H9 (cell line): ENCODE data around the gene GLS. TPM values are rescaled to one million over a fixed set of nuclear protein-coding genes. Genes with fewer than 3 reads are reported as not detected.

Source experiments
- DNase-seq: peaks from one replicate; pipeline ENCODE4 v3.0.0-alpha.2; 2017
- H2AFZ ChIP-seq: one replicate; pipeline ENCODE4 v1.6.1; 2013; ENCODE audit warnings: mild to moderate bottlenecking, low read length, control low read depth, moderate library complexity
- H2AK5ac ChIP-seq: 2 replicates; pipeline ENCODE4 v1.6.1; 2013; ENCODE audit warnings: low read length, control low read depth, mixed read lengths; ENCODE audit not compliant: insufficient read length
- H2BK120ac ChIP-seq: one replicate; pipeline ENCODE4 v1.6.1; 2013; ENCODE audit warnings: low read depth, mild to moderate bottlenecking, low read length, control low read depth, inconsistent platforms; ENCODE audit not compliant: poor library complexity, severe bottlenecking
- H2BK12ac ChIP-seq: 2 replicates; pipeline ENCODE4 v1.6.1; 2013; ENCODE audit warnings: low read length, control low read depth, mixed read lengths, low read depth; ENCODE audit not compliant: insufficient read length
- H2BK15ac ChIP-seq: 2 replicates; pipeline ENCODE4 v1.6.1; 2013; ENCODE audit warnings: low read depth, low read length, control low read depth
- H2BK20ac ChIP-seq: one replicate; pipeline ENCODE4 v1.6.1; 2013; ENCODE audit warnings: low read depth, mild to moderate bottlenecking, low read length, control low read depth, inconsistent platforms; ENCODE audit not compliant: poor library complexity, severe bottlenecking
- H2BK5ac ChIP-seq: 2 replicates; pipeline ENCODE4 v1.6.1; 2013; ENCODE audit warnings: low read length, control low read depth, mixed read lengths; ENCODE audit not compliant: insufficient read length
- H3K14ac ChIP-seq: 2 replicates; pipeline ENCODE4 v1.6.1; 2013; ENCODE audit warnings: low read length, control low read depth; ENCODE audit not compliant: insufficient read depth
- H3K18ac ChIP-seq: 2 replicates; pipeline ENCODE4 v1.6.1; 2013; ENCODE audit warnings: low read depth, mild to moderate bottlenecking, mixed read lengths, low read length, control low read depth; ENCODE audit not compliant: insufficient read length
- H3K23ac ChIP-seq: 2 replicates; pipeline ENCODE4 v1.6.1; 2013; ENCODE audit warnings: low read length, control low read depth, mixed read lengths, low read depth; ENCODE audit not compliant: insufficient read length
- H3K23me2 ChIP-seq: 2 replicates; pipeline ENCODE4 v1.6.1; 2013; ENCODE audit warnings: low read depth, mild to moderate bottlenecking, mixed read lengths, low read length, control low read depth; ENCODE audit not compliant: insufficient read length, poor library complexity, severe bottlenecking
- H3K27ac ChIP-seq: 2 replicates; pipeline ENCODE4 v1.5.1; 2013; ENCODE audit warnings: low read length, control low read depth, mixed read lengths, low read depth; ENCODE audit not compliant: insufficient read length
- H3K27me3 ChIP-seq: 2 replicates; pipeline ENCODE4 v1.6.1; 2013; ENCODE audit warnings: low read length, control low read depth, inconsistent platforms; ENCODE audit not compliant: insufficient read depth
- H3K4ac ChIP-seq: 2 replicates; pipeline ENCODE4 v1.6.1; 2013; ENCODE audit warnings: low read depth, mild to moderate bottlenecking, control low read depth, inconsistent platforms, low read length, moderate library complexity
- H3K4me1 ChIP-seq: 2 replicates; pipeline ENCODE4 v1.6.1; 2013; ENCODE audit warnings: low read length, control low read depth, inconsistent platforms; ENCODE audit not compliant: insufficient read depth
- H3K4me2 ChIP-seq: 2 replicates; pipeline ENCODE4 v1.6.1; 2013; ENCODE audit warnings: low read length, control low read depth, mixed read lengths; ENCODE audit not compliant: insufficient read length, insufficient read depth
- H3K56ac ChIP-seq: 2 replicates; pipeline ENCODE4 v1.6.1; 2013; ENCODE audit warnings: low read depth, mild to moderate bottlenecking, mixed read lengths, low read length, control low read depth; ENCODE audit not compliant: insufficient read length
- H3K79me1 ChIP-seq: 2 replicates; pipeline ENCODE4 v1.6.1; 2013; ENCODE audit warnings: low read depth, mild to moderate bottlenecking, moderate library complexity, low read length, control low read depth, inconsistent platforms; ENCODE audit not compliant: insufficient read depth, poor library complexity, severe bottlenecking
- H3K79me2 ChIP-seq: 2 replicates; pipeline ENCODE4 v1.6.1; 2013; ENCODE audit warnings: low read length, control low read depth, inconsistent platforms; ENCODE audit not compliant: insufficient read depth
- H3K9ac ChIP-seq: 2 replicates; pipeline ENCODE4 v1.6.1; 2013; ENCODE audit warnings: low read length, control low read depth, mixed read lengths; ENCODE audit not compliant: insufficient read length; ENCODE audit errors: extremely low read depth
- H3K9me3 ChIP-seq: one replicate; pipeline ENCODE4 v1.6.1; 2013; ENCODE audit warnings: low read depth, low read length, inconsistent platforms; ENCODE audit not compliant: control insufficient read depth
- H3T11ph ChIP-seq: one replicate; pipeline ENCODE4 v1.6.1; 2013; ENCODE audit warnings: mild to moderate bottlenecking, low read length, control low read depth, inconsistent platforms
- H4K20me1 ChIP-seq: one replicate; pipeline ENCODE4 v1.6.1; 2013; ENCODE audit not compliant: control insufficient read depth, insufficient read length, insufficient read depth
- H4K5ac ChIP-seq: 2 replicates; pipeline ENCODE4 v1.6.1; 2013; ENCODE audit warnings: low read depth, mild to moderate bottlenecking, mixed read lengths, low read length, control low read depth; ENCODE audit not compliant: insufficient read length
- H4K8ac ChIP-seq: replicated peaks from 2 replicates; pipeline ENCODE4 v1.6.1; 2013; ENCODE audit warnings: low read length, control low read depth, mixed read lengths, low read depth; ENCODE audit not compliant: insufficient read length
- H4K91ac ChIP-seq: 2 replicates; pipeline ENCODE4 v1.6.1; 2013; ENCODE audit warnings: low read depth, mild to moderate bottlenecking, moderate library complexity, mixed read lengths, low read length, control low read depth; ENCODE audit not compliant: insufficient read length
- H3K27ac Mint-ChIP-seq, 3 experiments: 2 replicates in 2 of 3; 3 replicates in 1 of 3; pipeline ENCODE4 v1.8.0; 2020 to 2021; ENCODE audit warnings: mixed read lengths in 3 of 3, mild to moderate bottlenecking in 1 of 3, moderate library complexity in 1 of 3
- H3K27me3 Mint-ChIP-seq: 2 replicates; pipeline ENCODE4 v1.8.0; 2021; ENCODE audit warnings: low read depth, mild to moderate bottlenecking, moderate library complexity, mixed read lengths
- H3K36me3 Mint-ChIP-seq, 3 experiments: 2 replicates in 2 of 3; 3 replicates in 1 of 3; pipeline ENCODE4 v1.8.0; 2020 to 2021; ENCODE audit warnings: low read depth in 3 of 3, mixed read lengths in 3 of 3; ENCODE audit not compliant: insufficient read depth in 1 of 3
- H3K4me1 Mint-ChIP-seq, 2 experiments: 2 replicates each; pipeline ENCODE4 v1.8.0; 2020; ENCODE audit warnings: mixed read lengths in 2 of 2
- H3K4me3 Mint-ChIP-seq, 2 experiments: 2 replicates in 1 of 2; 3 replicates in 1 of 2; pipeline ENCODE4 v1.8.0; 2020 to 2021; ENCODE audit warnings: mild to moderate bottlenecking in 2 of 2, mixed read lengths in 2 of 2, moderate library complexity in 1 of 2
- H3K9me3 Mint-ChIP-seq, 2 experiments: 2 replicates in 1 of 2; 3 replicates in 1 of 2; pipeline ENCODE4 v1.8.0; 2020; ENCODE audit warnings: mild to moderate bottlenecking in 2 of 2, mixed read lengths in 2 of 2, moderate library complexity in 1 of 2
- WGBS: extraction: QIAGEN DNeasy Blood & Tissue Kit; methylation state at CpG from one replicate; pipeline ENCODE4 v1.1.7; 2013; ENCODE audit warnings: missing lambda C conversion rate, low lambda C conversion rate, mixed read lengths; ENCODE audit not compliant: insufficient read length; ENCODE audit errors: extremely low coverage; 5-methylcytosine and 5-hydroxymethylcytosine counted together
- total RNA-seq: library from RNA; stranded (reverse); gene quantifications from 2 replicates; pipeline ENCODE4 v1.2.1, GENCODE V29; 2021
- TF ChIP-seq, protein P1 (sequence below): fragments of 200-600 bp; sonication (generic); conservative IDR thresholded peaks from 3 replicates; pipeline ENCODE4 v1.8.0; 2021; ENCODE audit warnings: antibody characterized with exemption, mild to moderate bottlenecking

The GLS gene
- total RNA-seq, 1 experiment from 2014 or later = 69.3 TPM

DNA sequence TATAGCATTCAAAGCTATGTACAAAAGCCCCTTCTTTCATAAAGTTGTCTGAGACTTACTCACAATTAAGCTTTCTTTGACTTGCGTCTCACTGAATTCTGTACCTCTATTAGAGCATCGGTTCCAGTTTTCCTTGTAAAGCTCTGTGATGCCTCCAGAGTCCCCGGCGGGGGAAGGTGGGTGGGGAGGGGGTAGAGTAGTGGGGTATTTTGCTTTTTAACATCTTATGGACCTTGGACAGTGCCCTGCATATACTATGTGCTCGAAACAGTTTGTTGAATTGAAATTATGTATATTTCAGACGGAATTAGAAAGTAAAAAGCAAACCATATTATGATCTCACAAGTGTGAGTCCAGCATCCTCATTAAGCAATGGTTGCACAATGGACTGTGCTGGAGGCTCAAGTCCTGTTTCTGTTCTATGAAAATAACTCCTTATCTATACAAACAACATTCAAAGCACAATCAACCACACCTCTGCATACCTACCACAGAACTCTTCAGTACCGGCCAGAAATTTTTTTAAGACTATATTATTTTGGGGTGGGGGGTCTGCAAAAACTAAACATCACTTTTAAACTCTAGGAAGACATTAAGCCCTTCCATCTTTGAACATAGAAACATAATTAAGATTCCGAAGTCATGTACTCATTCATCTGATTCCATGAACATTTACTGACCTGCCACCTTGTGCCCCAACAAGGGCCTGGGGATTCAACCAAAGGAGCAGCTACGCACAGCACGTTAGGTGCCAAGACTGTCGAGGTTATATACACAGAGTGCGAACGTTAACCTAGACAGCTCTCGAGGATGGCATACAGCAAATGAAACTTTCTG, 132.4 kb downstream of the GLS start:
- no peak for DNase-seq
- H3K27ac ChIP-seq = no peak overlapping the region
- no peaks in the 10 kb centered on the region for H3K4me1 Mint-ChIP-seq

More for the DNA sequence above, 132.4 kb downstream of the GLS start:
- no peak overlapping the region for H4K5ac ChIP-seq
- peak overlapping the region; percentile 90 for H3K4me2 ChIP-seq
- H3K23me2 ChIP-seq = peaks cover 7% of the 10 kb centered on the region
- Mint-ChIP-seq H3K36me3 (peaks cover under 1 to 21% (median 11%) of the 10 kb centered on the region in 3 experiments; a peak in 4 of 7 replicates), H3K27me3 (peaks cover 4% of the 10 kb centered on the region), H3K27ac (no peak overlapping the region), H3K4me3 (no peak overlapping the region), H3K9me3 (peaks cover 0 to 4% of the 10 kb centered on the region in 2 experiments; a peak in 1 of 5 replicates)
- H4K8ac ChIP-seq = no peak overlapping the region
- H2BK120ac ChIP-seq = no peak overlapping the region
- no peak overlapping the region for H3K23ac ChIP-seq
- H4K20me1 ChIP-seq = no peaks in the 10 kb centered on the region
- H3K56ac ChIP-seq = no peak overlapping the region
- no peak overlapping the region for H2BK20ac ChIP-seq
- no CpG with 5 or more reads among the region's 14 CpGs for WGBS
- TF ChIP-seq, protein P1, sequence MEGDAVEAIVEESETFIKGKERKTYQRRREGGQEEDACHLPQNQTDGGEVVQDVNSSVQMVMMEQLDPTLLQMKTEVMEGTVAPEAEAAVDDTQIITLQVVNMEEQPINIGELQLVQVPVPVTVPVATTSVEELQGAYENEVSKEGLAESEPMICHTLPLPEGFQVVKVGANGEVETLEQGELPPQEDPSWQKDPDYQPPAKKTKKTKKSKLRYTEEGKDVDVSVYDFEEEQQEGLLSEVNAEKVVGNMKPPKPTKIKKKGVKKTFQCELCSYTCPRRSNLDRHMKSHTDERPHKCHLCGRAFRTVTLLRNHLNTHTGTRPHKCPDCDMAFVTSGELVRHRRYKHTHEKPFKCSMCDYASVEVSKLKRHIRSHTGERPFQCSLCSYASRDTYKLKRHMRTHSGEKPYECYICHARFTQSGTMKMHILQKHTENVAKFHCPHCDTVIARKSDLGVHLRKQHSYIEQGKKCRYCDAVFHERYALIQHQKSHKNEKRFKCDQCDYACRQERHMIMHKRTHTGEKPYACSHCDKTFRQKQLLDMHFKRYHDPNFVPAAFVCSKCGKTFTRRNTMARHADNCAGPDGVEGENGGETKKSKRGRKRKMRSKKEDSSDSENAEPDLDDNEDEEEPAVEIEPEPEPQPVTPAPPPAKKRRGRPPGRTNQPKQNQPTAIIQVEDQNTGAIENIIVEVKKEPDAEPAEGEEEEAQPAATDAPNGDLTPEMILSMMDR = no peak
- H3K27me3 ChIP-seq = peaks cover 3% of the 10 kb centered on the region; the same call in 1 of the 2 replicates
- H2AK5ac ChIP-seq = no peak overlapping the region
- peak overlapping the region; percentile 66 for H3K9ac ChIP-seq
- no peak overlapping the region for H2BK5ac ChIP-seq
- H3K18ac ChIP-seq = no peak overlapping the region
- no peaks in the 10 kb centered on the region for H3K79me1 ChIP-seq
- H3K79me2 ChIP-seq = peaks cover 2% of the 10 kb centered on the region; the same call in 1 of the 2 replicates
- 0 out of 2 replicates have a peak, but pooled peaks cover 2% of the 10 kb centered on the region for H3K4me1 ChIP-seq
- no peak overlapping the region for H3K4ac ChIP-seq
- H2BK15ac ChIP-seq = no peak overlapping the region
- H2AFZ ChIP-seq = no peak overlapping the region
- no peaks in the 10 kb centered on the region for H3K9me3 ChIP-seq
- H2BK12ac ChIP-seq = no peak overlapping the region
- H4K91ac ChIP-seq = no peak overlapping the region
- no peak overlapping the region for H3K14ac ChIP-seq
- H3T11ph ChIP-seq = no peak overlapping the region
